HG03045 (cell line): ENCODE measurements around the gene SAP30L.

Source experiments
- ATAC-seq: cut with Tn5 transposase; IDR thresholded peaks from one replicate; pipeline ENCODE4 v1.9.1; 2021; ENCODE audit warnings: mild to moderate bottlenecking, moderate library complexity; ENCODE audit not compliant: unreplicated experiment

The SAP30L gene

GRCh38 chr5:154479160-154479943, 33.6 kb downstream of the SAP30L start:
- ATAC-seq: no peak

GRCh38 chr5:154479944-154480750, 34.4 kb downstream of the SAP30L start:
- ATAC-seq: no peak

- ATAC-seq: no peak
These were observed 35.0 kb downstream of the SAP30L start for GRCh38 chr5:154480847-154481246.

- no peak for ATAC-seq
These were observed 36.0 kb downstream of the SAP30L start for GRCh38 chr5:154481584-154482381.

GRCh38 chr5:154482528-154483449, 37.0 kb downstream of the SAP30L start:
- no peak for ATAC-seq

GRCh38 chr5:154483654-154484392, 38.0 kb downstream of the SAP30L start:
- ATAC-seq: no peak

GRCh38 chr5:154484393-154485095, 38.7 kb downstream of the SAP30L start:
- no peak for ATAC-seq

- no peak for ATAC-seq
These were observed 39.3 kb downstream of the SAP30L start for GRCh38 chr5:154485096-154485491.

GRCh38 chr5:154485850-154486426, 40.1 kb downstream of the SAP30L start:
- no peak for ATAC-seq

GRCh38 chr5:154486427-154486866, 40.6 kb downstream of the SAP30L start:
- ATAC-seq: no peak

- ATAC-seq: peak; percentile 100
These were observed 41.7 kb downstream of the SAP30L start for GRCh38 chr5:154487541-154487940.

GRCh38 chr5:154491941-154492340, 46.1 kb downstream of the SAP30L start:
- no peak for ATAC-seq

GRCh38 chr5:154493274-154493673, 47.5 kb downstream of the SAP30L start:
- ATAC-seq: no peak

GRCh38 chr5:154494036-154494435, 48.2 kb downstream of the SAP30L start:
- no peak for ATAC-seq

- no peak for ATAC-seq
These were observed 52.8 kb downstream of the SAP30L start for GRCh38 chr5:154498591-154498990.

- no peak for ATAC-seq
These were observed 53.2 kb downstream of the SAP30L start for GRCh38 chr5:154498994-154499393.

- ATAC-seq: no peak
These were observed 55.8 kb downstream of the SAP30L start for GRCh38 chr5:154501566-154501965.

- ATAC-seq: no peak
These were observed 56.4 kb downstream of the SAP30L start for GRCh38 chr5:154502180-154502579.

GRCh38 chr5:154503698-154504039, 57.9 kb downstream of the SAP30L start:
- ATAC-seq: no peak
